GM19455 (cell line): Measurements from ENCODE around the gene CCL16.
"Not testable (repeated sequence)": the region's sequence is repeated elsewhere in the genome, so short reads cannot be mapped to it uniquely, and the experiment has no call there.

ENCODE experiments used
- ATAC-seq: cut with Tn5 transposase; IDR thresholded peaks from one replicate; pipeline ENCODE4 v1.9.1; 2021; ENCODE audit not compliant: unreplicated experiment

The CCL16 gene

GRCh38 chr17:35942588-35943186 lies 38.6 kb downstream of the CCL16 start:
- ATAC-seq, result no peak

- not testable (repeated sequence) for ATAC-seq
Observed at GRCh38 chr17:35938492-35938891, 42.8 kb downstream of the CCL16 start.

GRCh38 chr17:35936063-35936462 lies 45.2 kb downstream of the CCL16 start:
- ATAC-seq, result no peak

GRCh38 chr17:35934760-35935159 lies 46.5 kb downstream of the CCL16 start:
- ATAC-seq, result no peak

- ATAC-seq, result no peak
Observed at GRCh38 chr17:35932586-35932985, 48.7 kb downstream of the CCL16 start.

- ATAC-seq, result no peak
Observed at GRCh38 chr17:35931794-35932425, 49.4 kb downstream of the CCL16 start.

- peak; percentile 77 for ATAC-seq
Observed at GRCh38 chr17:35930211-35931065, 50.9 kb downstream of the CCL16 start, which contains the start of gene RDM1. TSS of gene RDM1 (minus strand) at chr17:35930773. CDS start at chr17:35930727, 46 bp downstream.

GRCh38 chr17:35927714-35928113 lies 53.6 kb downstream of the CCL16 start:
- no peak for ATAC-seq
